T1000 (cell line): ENCODE measurements around the gene GLI3.

ENCODE experiments used
- DNase-seq: peaks from one replicate; lab custom pipeline; 2025; ENCODE audit warnings: mixed read lengths; lab: John Stamatoyannopoulos, UW

The GLI3 gene

DNA sequence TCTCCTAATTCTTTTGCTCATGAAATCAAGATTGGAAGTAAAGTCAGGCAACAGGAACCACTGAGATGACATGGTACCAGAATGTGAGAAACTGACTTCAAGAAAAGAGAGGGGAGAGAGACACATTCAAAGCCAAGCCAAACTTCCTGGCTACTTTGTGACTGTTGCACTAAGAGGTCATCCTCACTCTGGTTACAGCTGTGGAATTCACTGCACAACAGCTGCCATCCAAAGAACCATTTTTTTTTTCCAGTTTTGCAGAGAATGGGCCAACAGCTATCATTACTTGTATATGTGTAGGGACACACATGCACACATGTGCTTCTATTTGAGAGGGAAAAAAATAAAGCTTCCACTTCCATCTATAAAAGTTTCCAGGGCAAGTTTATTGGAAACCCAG is 203.5 kb downstream of the GLI3 start:
- no peak for DNase-seq

DNA sequence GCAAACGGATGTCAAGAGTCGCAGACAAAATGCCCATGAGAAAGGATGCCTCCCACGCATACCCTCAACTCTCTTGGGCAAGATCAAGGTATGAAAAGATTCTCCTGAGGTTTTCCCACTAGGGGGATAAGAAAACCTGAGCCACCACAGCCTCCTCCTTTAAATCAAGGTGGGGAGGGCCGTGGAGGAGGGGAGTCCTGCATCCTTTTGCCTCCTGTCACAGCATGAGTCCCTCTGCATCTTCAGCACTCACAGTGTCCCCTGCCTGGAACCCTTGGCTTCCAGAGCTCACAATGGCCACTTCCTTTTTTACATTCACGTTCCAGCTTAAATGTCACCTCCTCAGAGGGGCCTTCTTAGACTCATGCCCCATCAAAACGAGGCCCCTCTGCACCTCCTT is 207.6 kb downstream of the GLI3 start:
- no peak for DNase-seq

DNA sequence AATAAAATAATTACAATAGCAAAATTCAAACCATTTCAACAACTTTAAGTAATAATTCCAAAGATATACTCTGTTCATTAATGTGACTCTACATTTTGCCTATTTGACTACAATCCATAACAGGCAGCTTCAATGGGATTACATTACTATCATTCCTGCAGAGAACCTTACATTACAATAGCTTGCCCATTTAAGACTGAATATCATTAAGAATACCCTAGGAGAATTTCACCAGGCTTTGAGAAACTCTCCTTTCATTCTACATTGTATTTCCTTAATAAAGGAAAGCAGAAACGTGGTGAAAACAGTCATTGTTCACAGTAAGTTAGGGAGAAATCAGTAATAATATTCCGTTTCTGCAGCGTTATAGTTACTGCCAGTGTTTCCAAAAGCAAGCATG is 209.5 kb downstream of the GLI3 start:
- DNase-seq, result no peak

DNA sequence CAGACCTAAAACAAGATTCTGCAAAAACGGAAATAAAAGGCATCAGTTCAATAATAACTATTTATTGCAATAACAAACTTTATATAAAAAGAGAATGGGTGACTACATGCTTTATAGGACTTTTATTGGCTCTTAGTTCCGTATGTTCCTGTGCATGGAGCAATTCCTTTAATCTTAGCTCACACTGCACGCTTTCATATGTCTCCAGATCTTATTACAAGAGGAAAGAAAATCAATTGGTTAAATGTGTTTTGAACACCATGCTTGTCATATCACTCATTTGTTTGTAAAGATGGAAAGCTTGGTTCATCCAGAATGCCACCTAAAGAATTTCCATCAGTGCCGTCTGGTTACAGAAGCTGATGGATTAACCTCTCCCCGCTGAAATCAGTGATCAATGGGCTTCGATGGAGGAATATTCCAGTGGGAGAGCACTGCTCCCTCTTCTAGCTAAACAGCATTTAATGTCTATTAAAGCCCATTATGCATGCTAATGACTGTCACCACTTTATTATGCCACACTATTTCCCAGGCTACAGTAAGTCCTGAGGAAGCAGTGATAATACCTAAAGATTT is 210.3 kb downstream of the GLI3 start:
- no peak for DNase-seq

DNA sequence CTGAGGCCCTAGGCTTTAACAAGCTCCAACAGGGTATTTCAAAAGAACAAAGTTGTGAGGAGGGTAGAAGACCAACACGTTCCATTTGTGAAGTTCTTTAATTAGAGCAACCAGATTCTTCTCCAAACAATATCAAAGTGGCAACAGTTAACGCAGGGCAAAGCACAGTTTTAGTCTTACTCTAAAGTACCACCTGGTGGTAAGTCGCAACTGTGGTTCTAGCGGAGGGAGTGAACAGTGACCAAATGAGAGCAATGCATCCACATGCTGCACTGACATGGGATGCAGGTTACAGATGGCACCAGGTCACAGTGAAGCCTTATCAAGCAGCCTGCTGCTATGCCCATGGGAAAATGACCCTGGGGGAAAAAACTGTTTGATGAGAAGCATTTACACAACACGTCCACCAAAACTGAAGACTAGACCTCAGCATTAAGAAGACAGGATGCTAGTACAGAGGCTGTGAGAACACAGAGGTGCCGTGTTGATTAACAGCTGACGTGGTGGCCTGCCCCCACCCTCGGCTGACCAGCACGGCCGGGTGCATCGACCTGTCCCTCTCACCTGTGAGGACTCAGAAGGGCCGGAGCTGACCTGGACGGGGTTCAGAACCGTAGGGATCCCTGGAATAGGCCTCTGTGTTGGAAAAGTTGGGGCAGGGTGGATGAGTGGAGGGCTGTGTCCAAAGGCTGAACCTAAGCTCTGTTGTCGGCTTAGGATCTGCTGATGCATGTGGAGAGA is 211.2 kb downstream of the GLI3 start:
- no peak for DNase-seq

DNA sequence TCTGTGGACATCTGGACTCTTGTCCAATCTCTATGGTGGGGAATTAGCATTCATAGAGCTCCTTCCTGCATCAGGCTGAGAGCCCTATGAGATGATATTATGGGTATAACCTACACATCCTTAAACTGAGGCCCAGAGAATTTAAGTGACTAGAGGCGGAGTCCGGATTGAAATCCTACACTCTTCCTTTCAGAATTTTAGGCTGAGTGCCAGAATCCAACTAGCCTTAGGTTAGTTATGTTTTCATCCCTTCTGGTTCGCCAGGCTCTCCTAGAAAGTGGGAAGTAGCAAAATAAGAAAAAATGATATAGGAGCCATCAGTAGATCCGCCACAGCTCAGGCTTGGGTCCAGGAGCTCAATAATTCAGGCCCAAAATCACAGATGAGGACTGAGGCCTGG is 212.5 kb downstream of the GLI3 start:
- DNase-seq, result no peak

DNA sequence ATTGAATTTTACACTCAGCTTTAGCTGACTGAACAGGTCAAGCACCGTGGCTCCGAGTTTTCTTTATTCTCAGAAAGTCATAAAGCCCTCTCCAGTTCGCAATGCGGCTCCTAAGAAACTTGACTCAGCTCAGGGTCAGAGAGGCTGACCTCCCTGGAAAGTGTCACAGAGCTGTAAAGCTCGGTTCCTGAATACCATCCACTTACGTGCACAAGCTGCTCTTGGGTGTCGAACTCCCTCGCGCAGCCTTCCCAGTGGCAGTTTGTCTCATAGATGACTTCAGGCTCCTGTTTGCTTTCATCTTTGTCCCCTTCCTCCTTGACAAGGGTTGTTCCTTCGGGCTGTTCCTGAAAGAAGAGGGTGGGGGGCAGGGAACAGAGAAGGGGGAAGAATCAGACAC is 213.7 kb downstream of the GLI3 start:
- no peak for DNase-seq

DNA sequence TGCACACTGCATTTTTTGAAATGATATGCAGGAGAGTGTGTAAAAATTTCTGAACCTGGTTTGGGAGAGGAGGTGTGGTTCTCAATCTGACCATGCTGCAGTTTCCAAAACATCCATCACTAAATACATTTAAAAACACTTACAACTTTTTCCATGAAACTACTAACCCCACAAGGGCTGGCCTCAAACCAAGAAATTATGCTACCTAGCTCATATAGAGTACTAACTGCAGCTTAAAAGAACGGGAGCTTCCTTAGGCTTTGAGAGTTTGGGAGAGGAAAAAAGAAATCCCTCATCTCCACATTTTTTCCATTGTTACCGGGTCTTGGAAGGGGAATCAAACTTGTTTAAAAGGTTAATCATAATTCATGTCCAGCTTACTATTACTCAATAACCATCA is 214.2 kb downstream of the GLI3 start:
- DNase-seq, result no peak

DNA sequence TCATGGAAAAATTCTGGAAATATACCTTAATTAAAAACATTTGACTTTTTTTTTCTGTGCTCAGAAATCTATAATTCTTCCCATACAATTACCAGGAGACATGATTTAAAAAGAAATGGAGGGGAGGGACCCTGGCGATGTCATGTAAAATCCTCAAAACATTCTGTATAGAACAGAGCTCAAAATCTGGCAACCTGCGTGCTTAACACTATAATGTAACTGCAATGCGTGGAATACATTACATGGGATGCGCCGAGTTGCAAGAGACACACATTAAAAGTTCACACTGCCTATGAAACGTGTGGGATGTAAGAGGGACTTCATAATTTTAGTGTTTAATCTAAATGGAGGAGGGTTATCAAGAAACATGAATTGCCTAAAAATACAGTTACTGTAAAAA is 215.0 kb downstream of the GLI3 start:
- no peak for DNase-seq

DNA sequence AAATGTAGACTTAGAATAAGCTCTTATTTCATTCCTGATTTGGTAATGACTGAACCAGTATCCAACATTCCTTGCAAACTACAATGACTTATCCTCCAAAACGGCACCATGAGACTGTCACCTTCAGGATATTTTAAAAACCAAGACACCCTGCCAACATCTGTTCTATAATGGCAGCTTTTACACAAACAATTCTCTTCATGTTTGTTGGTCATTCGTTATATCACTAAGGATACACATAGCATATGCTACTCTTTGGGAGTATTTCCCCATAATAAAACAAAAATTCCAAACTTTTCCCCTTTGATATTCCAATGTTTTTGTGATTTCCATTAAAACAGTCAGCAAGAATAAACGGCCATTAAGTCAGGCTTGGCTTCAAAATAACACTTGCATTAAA is 215.4 kb downstream of the GLI3 start:
- no peak for DNase-seq

DNA sequence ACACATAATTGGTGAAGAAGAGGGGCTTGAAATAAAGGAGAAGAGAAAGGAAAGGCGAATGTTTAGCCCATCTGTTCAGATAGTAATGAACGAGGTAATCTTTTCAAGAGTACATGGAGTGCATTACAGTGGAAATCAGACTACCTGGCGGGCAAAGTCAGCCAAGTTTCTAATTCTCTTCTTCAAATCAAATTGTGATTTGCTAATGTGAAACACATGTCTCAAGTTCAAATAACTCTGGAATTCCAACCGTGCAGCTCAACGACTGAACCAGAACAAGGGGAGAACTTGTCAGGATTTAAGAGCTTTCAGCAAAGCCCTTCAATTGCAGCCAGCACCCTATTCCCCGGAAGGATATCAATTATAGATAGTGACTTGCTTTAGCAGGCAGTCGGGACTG is 216.9 kb downstream of the GLI3 start:
- no peak for DNase-seq

DNA sequence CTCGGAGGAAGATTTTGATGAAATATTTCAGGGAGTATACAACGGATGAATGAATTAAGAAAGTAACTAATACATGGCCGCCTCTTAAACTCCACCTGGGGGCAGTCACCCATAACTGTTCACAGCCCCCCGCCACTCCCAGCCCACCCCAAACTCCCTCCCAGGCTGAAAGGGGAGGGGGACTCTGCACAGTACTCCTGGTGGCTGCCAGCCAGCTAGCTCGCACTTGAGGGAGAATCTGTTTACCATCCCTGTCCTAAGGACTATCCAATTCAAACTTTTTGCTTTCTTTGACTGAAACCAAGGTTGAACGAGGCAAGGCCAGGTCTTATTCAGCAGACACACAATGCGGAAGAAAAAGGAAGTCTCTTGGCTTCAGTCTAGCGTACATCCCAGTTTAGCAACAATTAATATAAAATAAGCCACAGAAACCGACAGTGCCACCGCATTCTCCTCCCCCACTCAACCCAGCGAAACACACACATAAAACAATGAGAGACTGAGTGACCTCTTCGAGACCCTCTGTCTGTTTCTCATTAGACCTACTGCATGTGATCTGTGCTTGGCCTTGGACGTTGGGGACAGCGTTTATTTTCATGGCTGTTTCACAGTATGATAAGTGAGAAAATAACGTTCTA is 219.5 kb downstream of the GLI3 start:
- no peak for DNase-seq

DNA sequence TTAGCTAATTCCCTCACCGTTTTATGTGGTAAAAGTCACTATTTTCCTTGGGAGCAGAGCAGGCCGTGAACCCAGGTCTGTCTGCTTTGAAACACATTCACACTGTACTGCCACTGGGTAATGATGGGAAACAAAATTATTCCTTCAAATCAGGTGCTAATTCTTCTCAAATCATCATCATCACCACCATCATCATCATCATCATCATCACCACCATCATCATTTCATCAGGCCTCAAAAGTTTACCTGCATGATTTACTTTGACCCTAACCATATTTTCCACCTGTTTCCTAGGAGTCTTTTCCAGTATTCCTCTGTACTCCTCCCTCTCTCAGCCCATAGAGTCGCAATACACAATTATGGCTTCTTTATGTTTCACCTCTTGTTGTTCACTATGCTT is 220.5 kb downstream of the GLI3 start:
- no peak for DNase-seq

DNA sequence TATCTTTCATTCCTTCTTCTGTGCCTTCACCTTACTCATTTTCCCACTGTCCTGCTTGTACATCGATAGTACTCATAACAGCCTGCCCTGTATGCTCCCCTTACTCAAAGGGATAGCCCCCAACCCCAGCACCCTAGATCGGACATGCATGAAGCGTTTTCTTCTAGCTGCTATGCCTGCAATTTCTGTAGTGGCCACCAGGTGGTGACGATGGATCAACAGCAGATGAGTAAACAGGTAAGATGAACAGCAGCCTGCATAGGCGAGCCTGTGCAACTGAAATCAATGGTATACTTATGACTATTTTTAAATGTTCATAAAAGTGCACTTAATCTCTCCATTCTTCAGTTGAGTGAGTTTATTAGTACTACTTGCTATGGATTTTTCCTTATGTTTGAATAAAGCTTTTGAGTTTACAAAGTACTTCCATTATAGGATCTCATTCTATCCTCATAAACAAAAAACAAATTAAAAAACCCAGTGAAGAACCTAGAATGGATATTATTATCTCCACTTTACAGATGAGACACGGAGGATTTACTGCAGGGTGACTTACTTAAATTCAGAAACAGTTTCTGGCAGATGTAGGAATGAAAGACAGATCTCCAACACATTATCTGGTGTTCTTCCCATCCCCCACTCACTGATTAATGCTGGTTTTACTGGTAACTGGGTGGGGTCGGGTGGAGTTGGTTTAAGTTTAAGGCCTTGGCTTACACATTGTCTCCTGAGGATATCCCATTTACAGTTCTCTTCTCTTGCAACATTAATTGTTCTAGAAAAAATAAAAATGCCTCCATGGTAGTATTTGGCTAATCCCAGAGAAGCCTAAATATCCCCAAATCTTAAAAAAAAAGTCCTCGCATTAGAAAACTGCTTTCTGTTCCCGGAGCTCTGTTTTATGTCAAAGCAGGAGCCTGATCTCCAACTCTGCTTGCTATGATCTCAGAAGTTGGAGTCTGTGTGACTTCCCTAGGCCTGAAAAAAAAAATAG is 222.1 kb downstream of the GLI3 start:
- no peak for DNase-seq

DNA sequence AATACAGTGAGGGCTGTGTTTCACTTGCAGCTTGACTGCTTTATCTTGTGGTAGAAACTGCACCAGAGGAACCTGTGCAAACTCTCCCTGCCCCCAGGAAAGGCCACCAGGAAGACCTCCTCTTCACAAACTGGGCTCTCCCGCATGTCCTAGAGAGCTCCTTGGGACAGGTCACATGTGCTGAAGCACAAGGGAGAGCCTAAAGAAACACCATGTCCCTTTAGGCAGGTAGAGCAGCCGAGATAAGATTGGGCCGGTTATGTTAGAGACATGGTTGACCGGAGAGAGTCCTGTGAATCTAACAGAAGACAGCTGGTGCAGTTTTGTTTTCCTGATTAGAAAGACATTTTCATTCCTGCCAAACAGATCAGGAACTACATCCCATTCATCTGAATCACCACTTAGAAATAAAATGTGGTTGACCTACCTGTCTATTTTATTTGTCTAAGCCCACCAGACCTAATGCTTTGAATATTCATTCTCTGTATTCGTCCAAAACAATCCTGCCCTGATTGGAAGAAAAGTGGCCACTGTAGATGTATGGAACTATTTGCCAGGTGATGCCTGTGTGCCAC is 224.1 kb downstream of the GLI3 start:
- no peak for DNase-seq

DNA sequence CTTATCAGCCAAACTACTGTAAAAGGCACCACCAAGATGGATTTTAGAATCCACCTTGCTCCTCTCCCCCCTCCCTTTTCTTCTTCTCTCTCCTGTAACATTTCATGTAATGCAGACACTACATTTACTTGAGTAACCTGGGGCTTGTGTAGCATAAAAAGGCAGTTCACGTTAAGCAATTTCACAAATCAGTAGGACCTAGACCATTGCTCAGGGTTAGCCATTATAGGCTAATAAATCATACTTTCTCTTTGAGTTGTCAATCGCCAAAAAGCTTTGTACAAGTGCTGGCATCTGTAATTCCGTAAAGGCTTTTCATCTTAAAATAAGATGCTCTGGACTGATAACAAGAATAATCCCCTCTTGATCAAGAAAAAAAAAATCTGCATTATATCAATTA is 224.7 kb downstream of the GLI3 start:
- DNase-seq, result no peak

DNA sequence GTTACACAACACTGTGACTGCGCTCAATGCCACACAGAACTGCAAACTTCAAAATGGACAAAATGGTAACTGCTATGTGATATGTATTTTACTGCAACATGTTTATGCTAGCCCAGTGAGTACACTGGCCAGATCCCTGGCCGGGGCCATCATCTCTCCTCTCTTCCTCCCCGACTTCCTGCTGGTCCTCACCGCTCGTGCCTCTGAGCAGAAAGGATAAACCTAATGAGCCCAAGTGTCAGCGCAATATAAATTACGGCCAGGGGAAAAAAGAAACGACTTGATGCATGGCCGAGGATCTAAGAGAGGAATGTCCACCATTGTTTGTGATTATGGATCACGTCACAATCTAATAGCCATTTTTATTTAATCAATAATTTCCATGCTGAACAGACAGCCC is 225.2 kb downstream of the GLI3 start:
- DNase-seq, result no peak

DNA sequence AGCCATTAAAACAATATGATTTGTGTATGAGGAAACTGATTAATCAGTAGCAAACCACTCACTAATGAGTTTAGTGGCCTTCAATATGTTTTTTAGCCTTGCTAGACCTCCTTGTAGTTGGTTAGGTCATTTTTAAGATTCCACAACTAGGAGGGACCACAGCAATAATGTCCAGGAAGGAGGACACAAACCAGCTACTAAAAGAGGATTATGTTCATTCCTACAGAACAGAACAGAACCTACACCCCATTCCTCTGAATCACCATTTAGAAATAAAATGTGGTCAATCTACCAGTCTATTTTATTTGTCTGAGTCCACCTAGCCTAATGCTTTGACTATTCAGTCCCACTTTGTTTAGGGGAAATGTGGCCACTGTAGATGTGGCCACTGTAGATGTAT is 226.3 kb downstream of the GLI3 start:
- no peak for DNase-seq

DNA sequence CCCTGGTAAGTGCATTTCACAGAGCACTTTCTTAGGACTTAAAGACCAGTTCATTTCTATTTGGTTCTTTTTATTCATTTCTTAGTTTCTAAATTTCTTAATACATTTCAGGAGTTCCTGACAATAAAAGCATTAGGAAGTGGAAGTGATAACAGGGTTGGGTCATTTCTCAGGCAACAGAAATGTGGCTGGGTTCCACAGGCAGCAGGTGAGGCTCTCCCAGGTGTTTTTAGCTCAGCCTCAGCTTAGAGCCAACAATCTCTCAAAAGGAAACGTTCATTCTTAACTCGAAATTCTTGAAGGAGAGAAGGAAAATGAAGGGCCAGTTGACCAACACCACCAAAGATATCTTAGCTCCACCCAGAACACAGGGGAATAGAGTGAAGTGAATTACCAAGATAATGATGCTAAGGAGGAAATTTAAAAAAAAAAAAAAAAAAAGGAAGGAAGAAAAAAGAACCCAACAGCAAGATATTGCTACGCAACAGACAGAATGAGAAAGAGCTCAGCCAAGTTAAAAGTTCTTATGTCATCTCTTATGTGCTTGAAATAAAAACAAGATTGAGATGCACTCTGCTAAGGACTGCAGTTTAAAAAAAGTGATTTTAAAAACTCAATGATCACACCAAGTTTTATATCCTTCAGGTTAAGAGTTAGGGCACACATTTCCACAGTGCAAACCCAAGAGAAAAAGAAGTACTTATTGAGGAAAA is 230.1 kb downstream of the GLI3 start:
- no peak for DNase-seq

DNA sequence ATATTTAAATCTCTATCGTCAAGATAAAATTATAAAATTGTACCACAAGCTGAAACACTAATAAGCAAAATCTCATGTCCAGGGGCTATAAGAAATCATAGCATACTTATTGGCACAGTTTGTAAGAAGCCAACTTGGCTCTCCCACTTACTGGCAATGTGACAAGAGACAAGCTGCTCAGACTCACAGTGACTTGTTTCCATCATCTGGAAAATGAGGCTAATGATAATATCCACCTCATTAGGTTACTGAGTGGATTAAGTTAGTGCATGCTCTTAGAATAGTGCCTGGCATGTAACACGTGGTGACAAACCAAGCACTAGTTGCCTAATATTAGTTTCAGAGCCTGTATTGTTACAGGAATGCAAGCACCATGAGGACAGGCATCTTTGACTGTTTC is 234.4 kb downstream of the GLI3 start:
- no peak for DNase-seq

DNA sequence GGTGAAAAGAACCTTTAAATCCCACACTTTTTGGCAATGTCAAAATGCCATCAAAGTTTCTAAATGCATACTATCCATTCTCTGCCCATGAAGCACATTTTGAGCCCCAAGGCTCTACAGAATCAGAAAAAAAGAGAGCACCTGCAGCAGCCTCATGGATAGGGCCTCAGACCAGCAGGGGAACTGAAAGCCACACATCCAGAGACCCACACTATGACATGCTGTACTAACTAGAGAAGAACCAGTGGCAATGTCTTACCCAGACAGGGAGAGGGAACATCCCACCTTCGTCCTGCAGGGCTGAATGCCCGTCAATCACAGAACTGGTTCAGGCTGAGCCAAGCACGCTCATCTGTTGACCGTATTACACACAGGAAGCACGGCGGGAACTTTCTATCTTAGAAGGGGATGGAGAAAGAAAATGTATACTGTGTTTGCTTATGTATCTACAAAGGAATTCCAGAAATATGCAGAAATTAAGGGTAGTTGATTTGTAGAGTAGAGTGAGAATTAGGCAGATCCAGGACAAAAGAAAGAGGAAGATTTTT is 237.2 kb downstream of the GLI3 start:
- no peak for DNase-seq
